GM06990 (cell line): Measurements from ENCODE around the gene NELFA.

Source experiments
- DNase-seq: peaks from one replicate; pipeline ENCODE4 v3.0.0-alpha.2; 2011; ENCODE audit not compliant: insufficient read length; ENCODE audit errors: extremely low read depth
- H3K27me3 ChIP-seq: replicated peaks from 2 replicates; pipeline ENCODE4 v1.6.0; 2011; ENCODE audit warnings: low read length; ENCODE audit not compliant: control insufficient read depth, insufficient read depth
- H3K36me3 ChIP-seq: 2 replicates; pipeline ENCODE4 v1.5.1; 2011; ENCODE audit warnings: low read length; ENCODE audit not compliant: control insufficient read depth, insufficient read depth
- H3K4me3 ChIP-seq: replicated peaks from 2 replicates; pipeline ENCODE4 v1.5.1; 2011; ENCODE audit warnings: low read depth, mild to moderate bottlenecking, control low read depth, low read length
- CTCF ChIP-seq: IDR thresholded peaks from 2 replicates; pipeline ENCODE4 v1.5.1; 2011; ENCODE audit warnings: low read length, control low read depth, mild to moderate bottlenecking, inconsistent platforms; ENCODE audit not compliant: insufficient read depth, poor library complexity, severe bottlenecking

The NELFA gene

GRCh38 chr4:1992468-1993168, 16.2 kb downstream of the NELFA start:
- no peak for TF ChIP-seq CTCF
- peaks cover 11% of the 10 kb centered on the region for H3K36me3 ChIP-seq
- H3K4me3 ChIP-seq, result no peak overlapping the region
- DNase-seq, result no peak
- H3K27me3 ChIP-seq, result no peaks in the 10 kb centered on the region

- no peak for DNase-seq
- H3K36me3 ChIP-seq, result peaks cover 11% of the 10 kb centered on the region
- no peak overlapping the region for H3K4me3 ChIP-seq
- TF ChIP-seq CTCF, result no peak
- no peaks in the 10 kb centered on the region for H3K27me3 ChIP-seq
Observed at GRCh38 chr4:1991596-1992434, 17.0 kb downstream of the NELFA start.

GRCh38 chr4:1991087-1991486, 17.7 kb downstream of the NELFA start:
- no peak for DNase-seq
- Histone ChIP-seq H3K36me3 (peaks cover 11% of the 10 kb centered on the region), H3K27me3 (no peaks in the 10 kb centered on the region), H3K4me3 (no peak overlapping the region)
- TF ChIP-seq CTCF, result no peak

DNA sequence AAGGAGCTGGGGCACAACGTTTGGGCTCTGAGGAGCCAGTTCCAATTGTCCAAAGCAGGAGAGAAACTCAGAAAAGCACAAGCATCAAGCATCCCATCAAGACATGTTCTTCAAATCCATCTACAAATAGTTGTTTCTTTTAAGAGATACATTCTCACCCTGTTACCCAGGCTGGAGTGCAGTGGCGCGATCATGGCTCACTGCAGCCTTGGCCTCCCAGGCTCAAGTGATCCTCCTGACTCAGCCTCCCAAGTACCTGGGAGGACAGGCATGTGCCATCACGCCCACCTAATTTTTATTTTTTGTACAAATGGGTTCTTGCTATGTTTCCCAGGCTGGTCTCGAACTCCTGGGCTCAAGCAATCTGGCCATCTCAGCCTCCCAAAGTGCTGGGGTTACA, 18.1 kb downstream of the NELFA start:
- H3K27me3 ChIP-seq, result no peaks in the 10 kb centered on the region
- H3K4me3 ChIP-seq, result no peak overlapping the region
- H3K36me3 ChIP-seq, result peaks cover 15% of the 10 kb centered on the region
- TF ChIP-seq CTCF, result no peak
- DNase-seq, result no peak

DNA sequence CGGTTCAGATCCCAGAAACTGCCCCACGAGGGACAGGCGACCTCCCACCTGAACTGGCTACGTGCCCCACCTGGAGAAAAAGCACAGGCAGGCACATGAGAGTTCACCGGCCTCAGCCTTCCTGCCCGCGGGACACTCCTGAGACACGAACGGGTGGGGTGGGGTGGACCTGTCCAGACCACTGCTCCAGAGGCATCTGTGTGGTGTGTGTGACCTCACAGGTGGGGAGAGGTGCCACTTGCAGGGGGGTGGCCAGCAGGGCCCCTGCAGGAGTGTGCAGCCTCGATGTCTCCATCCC, 18.5 kb downstream of the NELFA start:
- H3K27me3 ChIP-seq, result no peaks in the 10 kb centered on the region
- H3K4me3 ChIP-seq, result no peak overlapping the region
- TF ChIP-seq CTCF, result no peak
- H3K36me3 ChIP-seq, result peaks cover 18% of the 10 kb centered on the region
- no peak for DNase-seq
